Raji (cell line): Measurements from ENCODE around the gene GTF2IRD1.

ENCODE experiments used
- POLR2A ChIP-seq: IDR thresholded peaks from 2 replicates; pipeline ENCODE4 v1.6.1; 2011; ENCODE audit warnings: low read depth, low read length, control low read depth; ENCODE audit not compliant: insufficient read depth

Gene GTF2IRD1

DNA sequence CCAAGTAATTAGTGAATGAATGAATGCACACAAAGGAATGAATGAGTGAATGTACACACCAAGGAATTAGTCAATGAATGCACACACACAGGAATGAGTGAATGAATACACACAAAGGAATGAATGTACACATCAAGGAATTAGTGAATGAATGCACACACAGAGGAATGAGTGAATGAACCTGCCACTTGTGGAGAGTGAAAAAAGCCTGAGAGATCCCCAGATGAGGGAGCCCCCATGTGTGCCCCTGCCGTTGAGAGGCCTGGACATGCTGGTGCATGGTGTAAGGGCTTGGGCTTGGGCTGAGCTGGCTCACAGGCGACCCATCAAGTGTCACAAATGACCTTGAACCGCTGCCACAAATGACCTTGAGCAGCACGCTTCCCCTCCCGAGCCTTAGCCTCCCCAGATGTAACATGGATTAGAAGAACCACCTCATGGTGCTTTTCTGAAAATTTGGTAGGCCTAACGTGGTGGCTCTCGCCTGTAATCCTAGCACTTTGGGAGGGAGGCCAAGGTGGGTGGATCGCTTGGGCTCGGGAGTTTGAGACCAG lies 46.2 kb downstream of the GTF2IRD1 start:
- no peak for TF ChIP-seq POLR2A

GRCh38 chr7:74501298-74501697 lies 47.6 kb downstream of the GTF2IRD1 start:
- TF ChIP-seq POLR2A = no peak

- TF ChIP-seq POLR2A = no peak
Observed at GRCh38 chr7:74502216-74502891, 48.6 kb downstream of the GTF2IRD1 start.

DNA sequence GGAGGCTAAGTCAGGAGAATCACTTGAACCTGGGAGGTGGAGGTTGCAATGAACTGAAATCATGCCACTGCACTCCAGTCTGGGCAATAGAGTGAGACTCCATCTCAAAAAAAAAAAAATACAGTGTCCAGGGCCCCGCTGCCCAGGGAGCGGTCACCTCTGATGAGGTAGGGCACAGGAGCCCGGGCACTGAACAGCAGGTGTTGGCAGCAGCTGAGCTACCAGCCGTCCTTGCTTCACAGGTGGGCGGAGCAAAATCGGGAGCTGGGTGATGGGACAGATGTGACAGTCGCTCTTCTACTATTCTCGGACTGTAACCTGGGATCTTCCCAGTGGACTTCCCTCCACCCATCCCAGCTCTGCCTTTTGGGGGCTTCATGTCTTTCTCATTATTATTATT lies 49.4 kb downstream of the GTF2IRD1 start:
- no peak for TF ChIP-seq POLR2A

DNA sequence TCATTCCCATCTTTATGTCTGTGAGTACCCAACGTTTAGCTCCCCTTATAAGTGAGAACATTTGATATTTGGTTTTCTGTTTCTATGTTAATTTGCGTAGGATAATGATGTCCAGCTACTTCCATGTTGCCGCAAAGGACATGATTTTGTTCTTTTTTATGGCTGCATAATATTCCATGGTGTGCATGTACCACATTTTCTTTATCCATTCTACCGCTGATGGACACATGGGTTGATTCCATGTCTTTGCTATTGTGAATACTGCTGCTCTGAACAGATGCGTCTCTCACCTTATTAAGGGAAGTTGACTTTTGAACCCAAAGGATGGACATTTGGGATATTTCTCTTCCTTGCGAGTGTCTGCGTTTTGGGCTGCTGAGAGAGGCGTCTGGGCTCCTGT lies 50.2 kb downstream of the GTF2IRD1 start:
- no peak for TF ChIP-seq POLR2A

GRCh38 chr7:74505471-74506324 lies 52.0 kb downstream of the GTF2IRD1 start:
- TF ChIP-seq POLR2A = no peak

- TF ChIP-seq POLR2A = no peak
Observed at GRCh38 chr7:74506325-74506724, 52.6 kb downstream of the GTF2IRD1 start.

DNA sequence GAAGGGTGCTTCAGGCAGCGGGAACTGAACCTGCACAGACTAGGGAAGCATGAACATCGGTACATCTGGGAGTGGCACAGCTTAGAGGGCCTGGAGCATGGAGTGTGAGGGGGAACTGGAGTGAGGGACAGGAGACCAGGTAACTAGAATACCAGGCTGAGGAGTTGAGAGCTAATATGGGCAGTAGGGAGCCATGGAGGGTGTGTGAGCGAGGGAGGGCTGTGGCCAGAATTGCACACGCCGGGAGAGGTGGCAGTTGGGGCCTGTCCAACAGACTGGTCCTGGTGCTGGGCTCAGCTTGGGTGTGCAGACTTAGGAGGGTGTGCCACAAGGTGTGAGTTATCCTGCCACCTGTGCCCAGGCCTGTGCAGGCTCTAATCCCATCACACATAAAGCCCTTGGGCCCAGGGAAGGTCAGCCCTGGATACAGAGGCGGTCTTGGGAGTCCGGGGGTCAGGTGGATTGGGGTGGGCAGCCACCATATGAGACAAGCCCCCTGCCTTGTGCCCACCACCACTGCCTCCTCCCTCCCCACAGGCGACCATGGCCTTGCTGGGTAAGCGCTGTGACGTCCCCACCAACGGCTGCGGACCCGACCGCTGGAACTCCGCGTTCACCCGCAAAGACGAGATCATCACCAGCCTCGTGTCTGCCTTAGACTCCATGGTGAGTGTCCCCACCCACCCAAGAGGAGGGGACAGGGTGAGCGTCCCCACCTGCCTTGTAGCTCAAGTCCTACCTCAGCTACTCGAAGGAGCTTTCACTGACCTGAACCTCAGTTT lies 54.0 kb downstream of the GTF2IRD1 start:
- no peak for TF ChIP-seq POLR2A

DNA sequence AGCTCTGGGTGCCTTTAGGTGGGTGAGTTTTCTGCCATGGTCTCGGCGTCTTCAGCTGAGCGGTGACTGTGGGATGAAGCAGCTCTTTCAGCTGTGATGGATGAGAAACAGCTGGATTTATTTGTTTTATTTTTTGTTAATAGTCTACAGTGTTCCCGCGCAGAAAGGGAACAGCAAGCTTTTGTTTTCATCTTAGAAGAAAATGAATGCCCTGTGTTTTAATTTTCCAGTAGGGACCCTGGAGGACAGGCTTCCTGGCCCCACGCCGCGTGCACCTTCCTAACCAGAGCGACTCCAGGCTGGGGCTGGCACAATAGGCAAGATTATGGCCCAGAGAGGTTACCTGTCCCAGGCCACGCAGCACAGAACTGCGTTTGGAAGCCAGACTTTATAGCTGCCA lies 57.6 kb downstream of the GTF2IRD1 start:
- TF ChIP-seq POLR2A = no peak

- no peak for TF ChIP-seq POLR2A
Observed at GRCh38 chr7:74512762-74513161, 59.1 kb downstream of the GTF2IRD1 start.

DNA sequence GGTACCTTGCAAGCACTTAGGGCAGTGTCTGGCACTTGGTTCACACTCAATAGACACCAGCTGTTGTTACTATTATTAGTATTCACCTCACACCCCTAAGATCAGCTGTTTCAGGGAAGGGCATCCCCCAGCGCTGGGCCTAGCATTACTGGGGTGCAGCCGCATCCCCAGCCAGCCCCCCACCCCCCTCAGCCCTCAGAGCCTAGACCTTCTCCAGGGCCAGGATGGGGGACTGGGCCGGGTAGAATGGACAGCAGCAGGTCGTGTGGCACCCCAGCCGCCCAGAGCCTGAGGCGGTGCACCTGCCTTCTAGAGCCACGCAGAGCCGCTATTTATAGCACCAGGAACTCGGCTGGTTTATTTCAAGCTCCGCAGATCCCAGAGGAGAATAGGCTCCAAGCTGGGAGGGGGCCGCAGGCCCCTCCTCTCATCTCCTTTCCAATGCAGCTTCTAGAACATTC lies 60.5 kb downstream of the GTF2IRD1 start:
- TF ChIP-seq POLR2A = no peak

DNA sequence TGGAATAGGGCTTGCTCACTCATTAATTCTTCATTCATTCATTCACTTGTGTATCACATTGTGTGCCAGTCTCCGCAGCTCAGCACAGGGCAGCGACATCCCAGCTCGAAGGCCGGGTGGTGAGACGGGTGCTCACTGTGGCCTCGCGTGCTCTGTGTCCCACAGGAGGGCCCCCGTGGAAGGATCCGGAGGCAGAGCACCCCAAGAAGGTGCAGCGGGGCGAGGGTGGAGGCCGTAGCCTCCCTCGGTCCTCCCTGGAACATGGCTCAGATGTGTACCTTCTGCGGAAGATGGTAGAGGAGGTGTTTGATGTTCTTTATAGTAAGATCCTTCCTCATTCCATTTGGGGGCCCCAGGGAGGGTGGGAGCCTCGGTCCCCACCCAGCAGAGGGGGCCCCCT lies 61.6 kb downstream of the GTF2IRD1 start:
- TF ChIP-seq POLR2A = no peak

GRCh38 chr7:74516214-74516613 lies 62.5 kb downstream of the GTF2IRD1 start:
- no peak for TF ChIP-seq POLR2A

GRCh38 chr7:74518041-74518440 lies 64.3 kb downstream of the GTF2IRD1 start:
- TF ChIP-seq POLR2A = no peak

- no peak for TF ChIP-seq POLR2A
Observed at GRCh38 chr7:74518654-74519053, 64.9 kb downstream of the GTF2IRD1 start.
